Stromal cell of bone marrow (primary cell): ENCODE results near the gene PDE4C.
"Not testable (repeated sequence)": the region's sequence is repeated elsewhere in the genome, so short reads cannot be mapped to it uniquely, and the experiment has no call there.

ENCODE experiments used
- DNase-seq: peaks from one replicate; pipeline ENCODE4 v3.0.0-alpha.2; 2012; ENCODE audit warnings: low read depth

Gene PDE4C

GRCh38 chr19:18223860-18224524 lies 2.2 kb downstream of the PDE4C start:
- no peak for DNase-seq

GRCh38 chr19:18221815-18222725 lies 4.2 kb downstream of the PDE4C start:
- DNase-seq = no peak

- no peak for DNase-seq
Measured at GRCh38 chr19:18220632-18221275, 5.5 kb downstream of the PDE4C start.

GRCh38 chr19:18219911-18220631 lies 6.2 kb downstream of the PDE4C start:
- DNase-seq = no peak

DNA sequence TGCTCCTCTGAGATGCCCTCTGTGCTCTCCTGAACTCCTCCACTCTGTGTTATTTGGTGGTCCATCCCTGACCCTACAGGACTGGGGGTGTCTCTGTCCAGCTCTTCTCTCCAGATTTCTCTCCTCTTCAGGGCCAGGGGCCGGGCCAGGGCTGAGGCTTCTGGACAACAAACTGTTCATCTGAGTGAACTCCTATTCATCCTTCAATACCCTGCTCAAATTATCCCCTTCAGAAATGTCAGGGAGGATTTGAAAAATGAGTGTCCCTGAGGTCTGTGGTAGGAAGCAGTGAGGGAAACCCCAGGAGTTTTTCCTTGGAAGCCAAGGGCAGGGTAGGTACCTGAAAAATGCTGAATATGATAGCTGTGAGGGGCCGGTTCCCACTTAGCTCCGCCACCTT lies 7.6 kb downstream of the PDE4C start:
- no peak for DNase-seq

GRCh38 chr19:18218159-18218558 lies 8.1 kb downstream of the PDE4C start:
- no peak for DNase-seq

DNA sequence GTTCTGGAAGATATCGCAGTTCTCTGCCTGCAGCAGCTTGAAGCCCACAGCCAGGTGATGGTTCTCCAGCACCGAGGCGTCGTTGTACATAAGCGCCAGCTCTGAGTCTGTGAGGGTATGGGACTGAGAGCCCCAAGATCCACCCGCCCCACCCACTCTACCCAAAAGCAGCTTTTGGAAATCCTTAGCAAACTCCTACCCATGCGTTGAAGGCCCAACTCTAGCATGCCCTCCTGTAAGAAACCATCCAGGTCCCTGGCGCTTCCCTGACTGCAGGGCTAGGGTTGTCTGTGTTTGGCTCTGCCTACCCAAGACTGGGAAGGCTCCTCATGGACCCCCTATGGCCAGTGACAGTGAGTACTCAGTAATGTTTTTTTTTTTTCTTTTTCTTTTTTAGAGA lies 9.4 kb downstream of the PDE4C start:
- no peak for DNase-seq

DNA sequence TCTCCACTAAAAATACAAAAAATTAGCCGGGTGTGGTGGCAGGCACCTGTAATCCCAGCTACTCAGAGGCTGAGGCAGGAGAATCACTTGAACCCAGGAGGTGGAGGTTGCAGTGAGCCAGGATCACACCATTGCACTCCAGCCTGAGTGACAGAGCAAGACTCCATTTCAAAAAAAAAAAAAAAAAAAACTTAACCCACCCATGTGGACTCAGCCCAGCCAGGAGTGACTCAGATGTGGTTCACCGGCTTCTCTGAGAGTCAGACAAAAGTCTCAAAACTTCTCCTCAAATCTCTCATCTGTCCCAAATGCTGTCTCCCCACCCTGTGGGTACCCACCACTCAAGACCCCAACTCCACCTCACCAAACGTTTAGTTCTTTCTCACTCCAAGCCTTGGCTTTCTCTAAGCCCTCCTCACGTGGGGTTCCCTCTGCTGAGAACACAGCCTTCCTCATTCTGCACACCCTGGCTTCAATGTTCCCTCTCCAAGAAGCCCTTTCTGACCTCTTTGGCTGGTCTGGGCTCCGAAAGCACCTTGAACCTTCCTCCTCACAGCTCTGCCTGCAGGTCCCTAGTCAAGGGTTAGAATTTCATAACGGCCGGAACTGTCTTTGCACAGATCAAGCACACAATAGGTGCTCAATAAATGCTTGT lies 11.3 kb downstream of the PDE4C start:
- peak; percentile 45 for DNase-seq

DNA sequence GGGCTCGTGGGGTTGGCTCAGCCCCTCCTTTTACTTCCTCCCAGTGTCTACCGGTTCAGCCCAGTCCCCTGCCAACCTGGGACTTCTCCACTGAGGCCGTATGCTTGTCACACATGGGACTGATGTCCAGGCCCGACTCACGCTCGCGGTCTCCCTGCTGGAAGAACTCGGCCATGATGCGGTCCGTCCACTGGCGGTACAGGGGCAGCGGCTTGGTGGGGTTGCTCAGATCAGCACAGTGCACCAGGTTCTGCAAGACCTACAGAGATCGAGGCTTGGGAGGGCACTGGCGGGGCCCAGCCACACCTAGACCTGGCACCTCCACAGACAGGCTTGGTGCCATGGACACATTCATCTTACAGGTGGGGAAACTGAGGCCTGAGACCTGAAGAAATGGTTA lies 14.6 kb downstream of the PDE4C start:
- no peak for DNase-seq

DNA sequence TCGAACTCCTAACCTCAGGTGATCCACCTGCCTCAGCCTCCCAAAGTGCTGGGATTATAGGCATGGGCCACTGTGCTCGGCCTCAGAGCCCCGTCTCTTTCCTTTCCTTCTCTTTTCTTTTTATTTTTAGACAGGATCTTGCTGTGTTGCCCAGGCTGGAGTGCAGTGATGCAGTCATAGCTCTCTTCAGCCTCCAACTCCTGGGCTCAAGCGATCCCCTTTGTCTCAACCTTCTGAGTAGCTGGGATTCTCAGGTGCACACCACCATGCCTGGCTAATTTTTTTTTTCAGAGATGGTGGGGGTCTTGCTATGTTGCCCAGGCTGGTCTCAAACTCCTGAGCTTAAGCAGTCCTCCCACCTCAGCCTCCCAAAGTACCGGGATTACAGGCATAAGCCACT lies 16.3 kb downstream of the PDE4C start:
- DNase-seq = not testable (repeated sequence)

GRCh38 chr19:18208098-18208951 lies 17.9 kb downstream of the PDE4C start:
- peak; percentile 74 for DNase-seq

DNA sequence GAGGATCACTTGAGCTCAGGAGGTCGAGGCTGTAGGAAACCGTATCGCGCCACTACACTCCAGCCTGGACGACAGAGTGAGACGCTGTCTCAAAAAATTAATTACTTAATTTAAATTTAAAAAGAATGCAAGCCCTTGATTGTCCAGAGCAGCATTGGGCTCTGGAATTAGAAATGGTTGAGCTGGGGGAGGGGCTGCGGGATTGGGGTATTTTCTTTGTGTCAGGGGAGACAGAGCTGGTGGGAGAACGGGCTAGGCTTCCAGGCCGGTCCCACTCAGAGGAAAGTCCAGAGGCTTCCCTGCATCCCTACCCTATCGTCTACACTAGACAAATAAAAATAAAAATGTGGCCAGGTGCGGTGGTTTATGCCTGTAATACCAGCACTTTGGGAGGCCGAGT lies 20.2 kb downstream of the PDE4C start:
- no peak for DNase-seq

DNA sequence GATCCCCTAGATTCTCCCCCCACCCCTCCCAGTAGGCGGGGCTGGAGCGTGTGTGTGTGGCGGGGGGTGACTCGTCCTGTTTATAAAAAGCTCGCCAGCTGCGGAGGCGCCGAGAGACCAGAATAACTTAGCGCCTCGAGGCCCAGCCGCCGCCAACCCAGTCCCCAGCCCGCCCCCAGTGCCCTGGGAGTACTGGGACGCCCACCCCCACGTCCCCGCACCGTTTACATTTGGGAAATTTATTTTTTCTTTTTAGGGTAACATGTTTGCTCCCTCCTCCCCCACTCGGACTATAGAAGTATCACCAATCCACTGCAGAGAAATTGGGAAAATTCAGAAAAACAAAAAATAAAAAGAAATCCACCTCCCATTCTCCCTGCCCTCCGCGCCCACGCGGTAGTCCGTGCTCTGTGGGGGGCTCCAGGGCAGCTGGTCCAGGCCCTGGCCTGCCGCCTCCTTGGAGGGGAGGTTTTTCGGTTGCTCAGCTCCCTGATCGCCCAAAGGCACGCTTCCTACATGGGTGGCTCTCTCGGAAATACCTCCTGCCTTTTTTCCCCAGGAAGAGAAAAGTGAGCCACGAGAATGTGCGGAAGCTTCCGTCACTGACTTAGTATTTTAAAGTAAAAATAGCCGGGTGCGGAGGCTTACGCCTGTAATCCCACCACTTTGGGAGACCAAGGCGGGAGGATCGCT lies 20.9 kb downstream of the PDE4C start:
- DNase-seq = peak; percentile 67

- DNase-seq = peak; percentile 34
Measured at GRCh38 chr19:18204394-18205199, 21.6 kb downstream of the PDE4C start.

DNA sequence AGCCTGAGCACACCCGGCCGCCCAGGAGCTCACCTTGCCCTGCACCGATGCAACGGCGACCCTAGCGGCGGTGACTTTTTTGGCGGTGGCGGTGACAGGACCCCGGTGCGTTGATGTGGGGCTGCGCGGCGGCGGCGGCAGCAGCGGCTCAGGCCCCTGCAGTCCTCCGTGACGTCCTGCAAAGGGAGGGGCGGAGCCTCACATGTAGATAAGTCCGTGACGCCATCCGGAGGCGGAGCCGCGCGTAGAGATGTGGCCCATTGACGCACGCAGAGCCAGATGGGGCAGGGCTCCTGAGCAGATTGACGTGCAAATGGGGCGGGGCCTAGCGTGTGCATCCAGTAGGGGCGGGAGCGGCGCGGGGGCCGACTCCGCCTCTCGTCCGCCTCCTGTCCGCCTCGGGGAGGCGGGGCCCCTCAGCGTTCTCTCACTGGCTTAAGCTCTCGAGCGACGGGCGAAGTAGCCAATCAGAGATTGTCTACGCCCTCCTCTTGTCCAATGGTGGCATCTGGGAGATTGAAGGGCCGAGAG lies 22.3 kb downstream of the PDE4C start, which contains the start of gene RAB3A:
Gene RAB3A, minus strand, starts transcription at position 180 of the 531 bp plus-strand sequence. CDS start 1,302 bp downstream, outside the sequence.
- DNase-seq = peak; percentile 100

DNA sequence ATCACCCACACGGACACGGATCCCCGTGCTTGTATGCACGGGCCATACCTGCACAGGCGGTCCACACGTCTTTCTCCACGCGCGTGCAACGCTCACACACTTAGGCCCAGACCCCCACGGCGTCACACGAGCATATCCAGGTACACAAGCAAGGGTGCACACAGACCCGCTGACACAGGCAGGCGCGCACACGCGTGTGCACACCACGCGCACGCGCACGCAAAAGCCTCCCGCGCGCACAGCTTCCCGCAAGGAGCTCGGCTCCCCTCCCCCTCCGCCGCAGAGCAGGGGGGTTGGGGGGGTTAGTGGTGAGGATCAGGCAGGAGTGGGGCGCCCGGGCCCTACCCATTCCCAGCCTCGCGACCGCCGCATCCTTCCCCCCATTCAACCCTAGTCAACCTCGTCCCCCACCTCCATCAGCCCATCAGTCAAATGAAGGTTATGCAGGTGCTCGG lies 22.8 kb downstream of the PDE4C start:
- DNase-seq = no peak

DNA sequence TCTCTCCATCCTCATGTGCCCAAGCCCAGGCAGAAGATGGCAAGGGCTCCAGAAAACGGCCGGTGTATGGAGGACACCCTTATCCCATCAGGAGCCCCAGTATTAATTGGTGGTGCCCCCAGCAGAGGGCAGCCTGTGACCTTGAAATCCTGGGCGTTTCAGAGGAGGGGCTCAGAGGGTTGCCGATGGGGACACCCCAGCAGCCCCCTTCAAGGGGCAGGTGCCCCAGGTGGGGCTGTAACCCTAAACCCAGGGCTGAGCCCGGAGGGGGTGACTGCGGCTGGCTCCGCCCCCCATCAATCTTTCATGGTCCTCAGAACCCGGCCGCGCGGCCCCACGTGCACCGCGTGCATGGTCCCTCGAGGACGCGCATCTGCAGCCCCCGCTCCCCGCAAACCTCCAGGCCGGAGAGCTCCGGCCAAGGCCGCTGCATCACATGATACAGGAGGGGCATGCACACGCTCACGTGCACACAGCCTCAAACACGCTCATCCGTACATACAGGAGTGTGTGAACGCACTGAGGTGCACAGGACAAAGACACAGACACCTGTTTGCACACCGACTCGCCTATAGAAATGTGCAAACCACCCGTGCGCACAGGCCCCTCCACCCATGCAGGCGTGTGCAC lies 23.3 kb downstream of the PDE4C start:
- no peak for DNase-seq

DNA sequence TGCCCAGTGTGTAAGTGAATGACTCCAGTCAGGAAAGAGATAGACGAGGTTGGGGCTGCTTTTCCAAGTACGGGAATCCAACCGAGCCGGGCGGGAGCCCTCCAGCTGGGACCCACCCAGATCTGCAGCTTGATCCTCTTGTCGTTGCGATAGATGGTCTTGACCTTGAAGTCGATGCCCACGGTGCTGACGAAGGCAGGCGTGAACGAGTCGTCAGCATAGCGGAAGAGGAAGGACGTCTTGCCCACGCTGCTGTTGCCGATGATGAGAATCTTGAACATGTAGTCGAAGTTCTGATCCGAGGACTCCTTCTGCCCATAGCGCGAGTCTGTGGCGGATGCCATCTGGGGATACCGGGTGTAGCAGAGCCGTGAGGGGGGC lies 23.9 kb downstream of the PDE4C start:
- no peak for DNase-seq
